OCI-LY1 (cell line): ENCODE data around the gene PTPRM.

ENCODE experiments used
- H2AFZ ChIP-seq: fragments of 200-600 bp; sonication (generic), shearing (Covaris generic); 2 replicates; pipeline ENCODE4 v1.6.0; 2014; ENCODE audit warnings: antibody characterized with exemption, mild to moderate bottlenecking, low read length
- H3F3A ChIP-seq: fragments of 200-600 bp; sonication (generic), shearing (Covaris generic); 2 replicates; pipeline ENCODE4 v1.6.0; 2014; ENCODE audit warnings: mild to moderate bottlenecking, antibody characterized with exemption, low read length, moderate library complexity; ENCODE audit not compliant: insufficient read depth
- H3K27ac ChIP-seq: fragments of 200-600 bp; sonication (generic); 2 replicates; pipeline ENCODE4 v1.5.1; 2014; ENCODE audit warnings: low read length, mixed run types, mild to moderate bottlenecking, low read depth; ENCODE audit not compliant: poor library complexity, severe bottlenecking
- H3K27me3 ChIP-seq: fragments of 200-600 bp; sonication (generic); 2 replicates; pipeline ENCODE4 v1.6.0; 2014; ENCODE audit warnings: antibody characterized with exemption, mild to moderate bottlenecking, low read length, moderate library complexity; ENCODE audit not compliant: insufficient read depth
- H3K36me3 ChIP-seq: fragments of 200-600 bp; sonication (generic); 2 replicates; pipeline ENCODE4 v1.6.1; 2014; ENCODE audit warnings: mild to moderate bottlenecking, antibody characterized with exemption, low read length, moderate library complexity, mixed read lengths; ENCODE audit not compliant: insufficient read depth
- H3K4me1 ChIP-seq: fragments of 200-600 bp; sonication (generic); 2 replicates; pipeline ENCODE4 v1.5.1; 2014; ENCODE audit warnings: mild to moderate bottlenecking, low read length, moderate library complexity; ENCODE audit not compliant: insufficient read depth, severe bottlenecking
- H3K4me2 ChIP-seq: fragments of 200-600 bp; sonication (generic), shearing (Covaris generic); 2 replicates; pipeline ENCODE4 v1.6.1; 2014; ENCODE audit warnings: low read length
- H3K4me3 ChIP-seq: fragments of 200-600 bp; sonication (generic); 2 replicates; pipeline ENCODE4 v1.5.1; 2014; ENCODE audit warnings: low read length, low read depth, mild to moderate bottlenecking, mixed read lengths; ENCODE audit not compliant: poor library complexity, severe bottlenecking
- H3K79me2 ChIP-seq: fragments of 200-600 bp; shearing (Covaris generic); 2 replicates; pipeline ENCODE4 v1.6.1; 2016; ENCODE audit warnings: mixed run types, low read length, mixed read lengths; ENCODE audit not compliant: insufficient read depth
- H3K9ac ChIP-seq: fragments of 200-600 bp; sonication (generic), shearing (Covaris generic); 2 replicates; pipeline ENCODE4 v1.6.1; 2014; ENCODE audit warnings: mild to moderate bottlenecking, low read length, mixed read lengths
- H3K9me2 ChIP-seq: fragments of 200-600 bp; sonication (generic), shearing (Covaris generic); 2 replicates; pipeline ENCODE4 v1.6.1; 2014; ENCODE audit warnings: low read depth, mild to moderate bottlenecking, low read length, mixed read lengths
- H3K9me3 ChIP-seq: fragments of 200-600 bp; shearing (Covaris generic); 2 replicates; pipeline ENCODE4 v1.6.1; 2014; ENCODE audit warnings: low read length, mixed read lengths
- H4K20me1 ChIP-seq: fragments of 200-600 bp; sonication (generic), shearing (Covaris generic); 2 replicates; pipeline ENCODE4 v1.6.0; 2016; ENCODE audit warnings: mild to moderate bottlenecking, low read length; ENCODE audit not compliant: insufficient read depth
- CTCF ChIP-seq: fragments of 200-600 bp; sonication (generic), shearing (Covaris generic); IDR thresholded peaks from 2 replicates; pipeline ENCODE4 v1.5.1; 2017; ENCODE audit warnings: mild to moderate bottlenecking, antibody characterized with exemption, low read length, moderate library complexity, mixed read lengths
- EZH2 ChIP-seq: fragments of 200-600 bp; sonication (generic), shearing (Covaris generic); IDR thresholded peaks from 2 replicates; pipeline ENCODE4 v1.8.0; 2017; ENCODE audit warnings: borderline replicate concordance, mixed run types, mild to moderate bottlenecking, antibody characterized with exemption, low read length, moderate library complexity, mixed read lengths

Gene PTPRM

DNA sequence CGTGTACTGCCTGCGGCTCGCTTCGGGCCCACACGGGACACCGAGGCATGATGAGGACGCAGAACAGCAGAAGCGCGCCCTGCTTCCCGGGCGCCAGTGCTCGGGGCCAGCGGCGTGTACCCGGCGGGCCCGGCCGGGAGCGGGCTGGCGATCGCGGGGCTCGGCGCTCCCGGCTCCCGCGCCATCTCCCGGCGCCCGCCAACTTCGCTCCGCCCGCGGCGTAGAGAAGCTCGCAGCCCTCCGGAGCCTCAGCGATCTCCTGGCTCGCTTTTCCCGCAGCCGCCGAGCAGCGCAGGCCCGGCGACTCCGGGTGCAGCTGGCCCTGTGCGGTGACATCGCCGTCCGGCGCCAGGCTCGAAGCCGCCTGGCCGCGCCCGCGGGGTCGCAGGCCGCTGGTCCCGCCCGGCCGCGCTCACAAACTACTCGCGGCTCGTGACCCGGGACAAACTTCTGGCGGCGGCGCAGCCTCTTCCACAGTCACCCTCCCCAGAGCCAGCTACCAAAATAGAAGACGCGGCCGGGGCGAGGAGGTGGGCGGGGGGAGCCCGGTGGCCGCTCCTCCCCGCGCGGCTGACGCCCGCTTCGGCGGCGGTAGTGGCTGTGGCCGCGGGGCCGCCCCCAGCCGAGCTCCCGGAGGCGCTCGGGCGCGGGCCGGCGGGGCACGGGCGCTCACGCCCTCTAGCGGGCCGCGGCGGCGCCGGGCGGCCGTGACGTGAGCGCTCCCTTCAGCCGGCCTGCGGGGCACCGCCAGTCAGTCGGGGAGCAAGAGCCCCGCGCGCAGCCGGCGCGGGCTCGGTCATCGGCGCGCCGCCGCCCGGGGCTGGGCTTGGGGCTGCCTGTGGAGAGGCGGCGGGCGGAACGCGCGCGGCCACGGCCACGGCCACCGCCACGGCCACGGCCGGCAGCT lies at the start of gene PTPRM:
Gene PTPRM (plus strand): TSS at position 750 of the 907 bp plus-strand sequence. CDS start 503 bp downstream, outside the sequence.
- 0 out of 2 replicates have a peak, but pooled peaks cover 2% of the 10 kb centered on the region for H3K9me3 ChIP-seq
- H4K20me1 ChIP-seq, result no peaks in the 10 kb centered on the region
- no peaks in the 10 kb centered on the region for H3K9me2 ChIP-seq
- H3K9ac ChIP-seq, result no peak within 1 kb of the TSS
- H3F3A ChIP-seq, result no peaks in the 10 kb centered on the region
- TF ChIP-seq EZH2, result no peak
- no peak for TF ChIP-seq CTCF
- H3K4me3 ChIP-seq, result no peak within 1 kb of the TSS
- no peaks in the 10 kb centered on the region for H3K4me1 ChIP-seq
- no peaks in the 10 kb centered on the region for H3K79me2 ChIP-seq
- no peak within 1 kb of the TSS for H3K27ac ChIP-seq
- no peaks in the 10 kb centered on the region for H3K27me3 ChIP-seq
- H2AFZ ChIP-seq, result no peak within 1 kb of the TSS
- H3K4me2 ChIP-seq, result no peak within 1 kb of the TSS
- no peaks in the 10 kb centered on the region for H3K36me3 ChIP-seq

GRCh38 chr18:7517852-7518251 lies 49.3 kb upstream of the PTPRM start:
- Histone ChIP-seq H3K9me3 (no peaks in the 10 kb centered on the region), H3K4me1 (no peaks in the 10 kb centered on the region), H3K79me2 (no peaks in the 10 kb centered on the region), H3K9me2 (no peaks in the 10 kb centered on the region), H2AFZ (no peak overlapping the region), H3K36me3 (no peaks in the 10 kb centered on the region), H3K27me3 (no peaks in the 10 kb centered on the region; the same call in 1 of the 2 replicates), H4K20me1 (no peaks in the 10 kb centered on the region), H3K27ac (no peak overlapping the region), H3F3A (no peaks in the 10 kb centered on the region), H3K4me2 (no peak overlapping the region), H3K4me3 (no peak overlapping the region), H3K9ac (no peak overlapping the region)
- TF ChIP-seq CTCF (no peak), EZH2 (no peak)

DNA sequence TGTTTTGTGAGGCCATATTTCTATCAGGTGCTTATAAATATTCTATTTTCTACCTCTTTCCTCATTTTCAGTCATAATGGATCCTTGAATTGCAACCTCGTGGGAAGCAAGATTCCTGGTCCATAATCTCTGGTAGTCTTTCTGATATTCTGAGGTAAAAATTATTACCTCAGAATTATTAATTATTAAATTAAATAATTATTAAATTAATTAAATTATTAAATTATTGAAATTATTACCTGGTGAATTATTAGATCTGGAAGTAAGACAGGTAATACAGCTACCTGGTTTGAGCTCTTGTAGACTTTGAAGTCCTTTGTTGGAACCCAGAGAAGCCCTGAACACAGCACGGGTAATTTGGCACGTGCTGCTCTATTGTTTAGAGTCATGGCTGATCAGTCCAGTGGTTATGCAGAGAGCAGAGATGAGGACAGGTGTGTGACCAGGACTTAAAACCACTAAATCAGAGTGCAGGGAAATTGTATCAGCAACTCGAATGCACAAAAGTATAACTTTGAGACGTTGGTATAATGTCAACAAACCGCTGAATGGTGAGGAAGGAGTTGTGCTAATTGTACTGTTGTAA lies 46.8 kb upstream of the PTPRM start:
- Histone ChIP-seq H3K9ac (no peak overlapping the region), H3K4me1 (no peaks in the 10 kb centered on the region), H3K36me3 (no peaks in the 10 kb centered on the region), H2AFZ (no peak overlapping the region), H3K4me2 (no peak overlapping the region), H3K27ac (no peak overlapping the region), H3K27me3 (no peaks in the 10 kb centered on the region), H3K9me2 (no peaks in the 10 kb centered on the region), H4K20me1 (no peaks in the 10 kb centered on the region), H3K4me3 (no peak overlapping the region), H3F3A (no peaks in the 10 kb centered on the region), H3K79me2 (no peaks in the 10 kb centered on the region), H3K9me3 (no peaks in the 10 kb centered on the region)
- TF ChIP-seq EZH2 (no peak), CTCF (no peak)
